Stimulated activated CD4-positive, alpha-beta T cell treated with anti-CD3 and anti-CD28 coated beads, Interleukin-2, amount 100 ng/mL, for 4 hours (primary cell): ENCODE data around the gene SPATA21.
"Not testable (repeated sequence)": the region's sequence is repeated elsewhere in the genome, so short reads cannot be mapped to it uniquely, and the experiment has no call there.

Source experiments
- DNase-seq: peaks from one replicate; pipeline ENCODE4 v3.0.0-alpha.2; 2020; ENCODE audit warnings: low read depth

SPATA21 gene, protein sequence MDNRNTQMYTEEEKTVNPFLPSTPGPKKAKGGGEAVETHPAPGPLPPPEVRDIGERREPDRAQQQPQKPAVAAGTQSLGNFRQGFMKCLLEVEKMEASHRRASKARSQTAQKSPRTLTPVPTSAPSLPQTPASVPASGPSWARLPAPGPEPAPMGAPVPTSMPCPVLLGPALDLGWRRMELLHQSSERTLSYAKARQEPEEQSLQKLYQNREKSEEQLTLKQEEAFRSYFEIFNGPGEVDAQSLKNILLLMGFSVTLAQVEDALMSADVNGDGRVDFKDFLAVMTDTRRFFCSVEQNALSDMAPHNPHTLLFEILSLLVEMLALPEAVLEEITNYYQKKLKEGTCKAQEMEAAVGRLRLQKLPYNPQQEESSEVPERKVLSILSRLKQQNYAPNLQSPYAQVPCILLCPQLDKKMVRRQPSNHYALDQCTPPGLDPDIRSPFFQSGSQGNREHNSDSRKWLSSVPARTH

DNA sequence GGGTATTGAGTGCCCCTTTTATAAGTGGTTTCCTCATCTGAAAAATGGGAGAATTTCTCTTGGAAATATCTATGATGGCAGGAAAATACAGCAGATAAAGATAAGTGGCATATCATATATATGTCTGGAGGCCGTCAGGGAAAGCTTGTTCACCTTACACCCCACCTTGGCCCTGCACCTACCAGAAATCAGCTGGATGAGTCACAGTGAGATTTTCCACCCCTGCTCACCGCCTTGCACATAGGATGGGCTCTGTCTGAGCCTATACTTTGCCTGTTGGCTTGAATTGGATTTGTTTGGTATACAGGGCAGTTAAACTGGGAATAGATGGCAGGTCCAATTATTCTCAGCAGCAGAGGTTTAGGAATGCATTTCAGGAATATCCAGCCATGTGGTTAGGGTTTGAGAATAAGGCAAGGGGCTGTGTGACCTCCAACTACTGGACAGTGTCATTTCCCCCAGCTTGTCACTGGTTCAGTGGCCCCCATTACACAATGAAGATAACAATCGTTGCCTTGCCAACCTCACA, at the start of gene SPATA21:
Gene SPATA21, minus strand, starts transcription at position 479 of the 529 bp plus-strand sequence. CDS start 6,053 bp downstream, outside the sequence.
- DNase-seq: no peak

DNA sequence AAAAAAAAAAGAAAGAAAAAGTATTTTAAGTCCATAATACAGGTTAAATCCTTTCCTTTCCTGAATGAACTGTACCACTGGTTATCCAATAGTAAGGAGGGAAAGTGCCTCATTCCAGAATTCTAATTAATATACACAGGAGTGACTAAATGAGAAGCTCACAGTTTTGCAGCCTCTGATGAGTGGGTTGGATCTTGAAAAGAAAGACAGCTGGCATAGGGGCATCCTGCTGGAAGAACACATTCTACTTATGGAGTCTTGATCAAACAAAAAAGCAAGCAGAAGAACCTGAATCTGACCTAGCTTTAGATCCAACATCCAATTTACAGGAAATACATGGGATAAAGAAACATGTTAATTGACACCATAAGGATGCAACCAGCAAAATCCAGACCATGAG, 49.8 kb upstream of the SPATA21 start:
- not testable (repeated sequence) for DNase-seq

DNA sequence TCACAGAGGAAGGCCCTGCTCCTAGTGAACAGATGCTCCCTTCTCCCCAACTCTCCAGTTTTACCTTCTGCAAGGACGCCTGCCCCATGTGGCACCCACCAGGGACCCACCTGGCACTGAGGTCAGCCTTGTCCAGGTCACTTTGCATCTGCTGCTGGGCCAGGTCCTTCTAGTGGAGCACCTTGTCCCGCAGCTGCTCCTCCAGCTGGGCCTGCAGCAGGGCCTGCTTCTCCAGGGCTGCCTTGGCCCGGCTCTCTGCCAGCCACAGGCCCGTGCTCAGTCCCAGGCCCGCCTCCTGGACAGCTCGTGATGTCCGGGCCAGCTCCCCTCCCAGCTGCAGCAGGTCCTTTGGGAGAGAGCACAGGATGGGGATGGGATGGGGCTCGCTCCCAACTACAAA, 49.1 kb upstream of the SPATA21 start:
- not testable (repeated sequence) for DNase-seq

DNA sequence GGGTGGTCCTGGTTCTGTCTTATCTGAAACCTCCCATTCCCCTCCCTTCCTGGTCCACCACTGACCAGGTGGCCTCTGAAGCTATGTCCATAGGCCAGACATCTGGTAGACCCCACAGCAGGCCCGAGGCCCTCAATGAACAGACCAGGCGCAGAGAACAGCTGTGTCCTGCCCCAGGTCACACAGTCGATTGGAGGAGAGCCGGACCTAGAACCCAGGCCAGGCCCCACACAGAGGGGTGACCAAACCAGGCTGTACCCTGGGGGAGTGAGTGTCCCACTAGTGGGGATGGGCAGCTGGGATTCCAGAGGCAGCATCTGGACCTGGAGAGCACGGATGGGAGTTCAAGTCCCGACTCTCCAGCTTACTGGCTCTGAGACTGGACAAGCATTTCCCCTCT, 47.7 kb upstream of the SPATA21 start:
- DNase-seq: no peak

DNA sequence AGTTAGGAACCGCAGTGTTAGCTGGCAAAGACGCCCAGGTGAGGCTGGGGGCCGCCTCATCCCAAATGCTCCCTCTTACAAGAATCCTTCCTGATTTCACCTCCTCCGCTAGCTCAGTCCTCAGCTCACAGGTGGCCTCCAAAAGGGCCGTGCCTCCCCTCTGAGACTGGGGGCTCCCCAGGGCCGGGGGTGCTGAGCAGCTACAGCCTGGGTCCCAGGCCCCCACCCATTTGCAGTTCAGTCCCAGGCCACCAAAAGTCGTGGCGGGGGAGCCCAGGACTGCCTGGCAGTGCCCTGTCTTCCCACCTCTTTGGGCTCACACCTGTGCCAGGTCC, 47.2 kb upstream of the SPATA21 start:
- no peak for DNase-seq

DNA sequence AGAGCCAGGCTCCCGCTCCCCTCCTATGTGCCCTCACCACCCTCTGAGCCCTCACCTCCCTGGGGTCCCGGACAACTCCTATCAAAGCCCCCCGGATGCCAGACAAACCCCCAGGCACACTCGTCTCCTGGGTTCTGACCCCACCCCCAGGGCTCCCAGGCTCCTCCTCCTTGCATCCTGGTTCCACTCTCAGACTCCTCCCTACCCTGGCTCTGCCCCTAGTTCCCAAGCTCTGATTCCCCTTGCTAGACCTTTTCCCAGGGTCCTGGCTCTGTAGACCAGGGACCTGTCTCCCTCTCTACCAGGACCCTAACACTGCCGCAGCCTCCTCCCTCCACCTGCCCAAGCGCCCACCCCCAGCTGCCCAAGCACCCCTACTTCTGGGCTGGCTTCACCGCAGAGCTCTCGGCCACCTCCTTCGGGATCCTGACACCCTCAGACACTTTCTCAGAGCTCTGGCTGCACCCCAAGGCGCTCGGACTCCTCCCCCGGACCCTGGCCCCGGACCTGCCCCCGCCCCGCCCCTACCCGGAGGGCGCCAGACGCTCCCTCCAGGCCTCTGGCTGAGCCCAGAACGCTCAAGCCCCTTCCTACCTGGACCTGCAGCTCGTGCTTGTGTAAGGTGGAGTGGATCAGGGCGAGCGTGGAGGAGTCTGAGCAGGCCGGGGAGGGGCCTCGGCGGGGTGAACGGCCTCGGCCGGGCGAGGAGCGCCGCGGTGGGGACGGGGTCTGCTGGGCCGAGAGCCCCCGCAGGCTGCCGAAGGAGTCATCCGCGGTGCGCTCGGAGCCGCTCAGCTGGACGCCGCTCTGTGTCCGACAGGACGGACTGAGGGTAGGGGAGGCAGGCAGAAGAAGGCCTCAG, 46.6 kb upstream of the SPATA21 start:
- not testable (repeated sequence) for DNase-seq

DNA sequence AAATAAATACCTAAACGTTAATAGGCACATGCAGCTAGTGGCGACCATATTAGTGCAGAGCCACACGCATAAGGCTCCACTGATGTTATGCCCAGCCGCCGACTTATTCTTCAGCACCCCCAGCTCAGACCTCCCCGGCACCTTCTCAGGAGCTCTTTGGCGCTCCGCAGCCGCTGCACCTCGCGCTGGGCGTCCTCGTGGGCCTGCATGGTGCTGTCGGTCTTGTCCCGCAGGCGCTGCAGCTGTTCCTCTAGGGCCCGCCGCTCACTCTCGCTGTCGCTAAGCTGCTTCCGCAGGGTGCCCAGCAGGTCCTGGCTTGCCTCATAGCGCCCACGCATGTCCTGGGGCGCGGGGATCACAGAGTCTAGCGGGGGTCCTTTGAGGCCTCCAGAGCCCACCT, 45.9 kb upstream of the SPATA21 start:
- not testable (repeated sequence) for DNase-seq

DNA sequence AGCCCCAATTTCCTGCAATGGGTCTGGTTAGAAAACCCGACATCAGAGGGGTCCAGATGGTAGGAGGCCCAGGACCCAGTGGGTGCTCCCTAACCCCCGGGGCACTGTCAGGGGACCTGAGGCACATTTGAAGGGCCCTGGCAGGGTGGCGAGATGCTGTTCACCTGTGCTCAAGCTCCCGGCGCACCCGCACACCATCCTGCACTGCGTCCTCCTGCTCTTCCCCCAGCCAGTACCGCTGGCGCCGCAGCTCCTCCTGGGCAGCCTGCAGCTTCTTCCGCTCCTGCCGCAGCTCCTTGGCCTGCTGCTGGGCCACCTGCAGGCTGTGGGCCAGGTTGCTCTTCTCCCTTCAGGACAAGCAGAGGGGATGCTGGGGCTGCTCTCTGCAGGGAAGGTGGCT, 40.9 kb upstream of the SPATA21 start:
- no peak for DNase-seq

DNA sequence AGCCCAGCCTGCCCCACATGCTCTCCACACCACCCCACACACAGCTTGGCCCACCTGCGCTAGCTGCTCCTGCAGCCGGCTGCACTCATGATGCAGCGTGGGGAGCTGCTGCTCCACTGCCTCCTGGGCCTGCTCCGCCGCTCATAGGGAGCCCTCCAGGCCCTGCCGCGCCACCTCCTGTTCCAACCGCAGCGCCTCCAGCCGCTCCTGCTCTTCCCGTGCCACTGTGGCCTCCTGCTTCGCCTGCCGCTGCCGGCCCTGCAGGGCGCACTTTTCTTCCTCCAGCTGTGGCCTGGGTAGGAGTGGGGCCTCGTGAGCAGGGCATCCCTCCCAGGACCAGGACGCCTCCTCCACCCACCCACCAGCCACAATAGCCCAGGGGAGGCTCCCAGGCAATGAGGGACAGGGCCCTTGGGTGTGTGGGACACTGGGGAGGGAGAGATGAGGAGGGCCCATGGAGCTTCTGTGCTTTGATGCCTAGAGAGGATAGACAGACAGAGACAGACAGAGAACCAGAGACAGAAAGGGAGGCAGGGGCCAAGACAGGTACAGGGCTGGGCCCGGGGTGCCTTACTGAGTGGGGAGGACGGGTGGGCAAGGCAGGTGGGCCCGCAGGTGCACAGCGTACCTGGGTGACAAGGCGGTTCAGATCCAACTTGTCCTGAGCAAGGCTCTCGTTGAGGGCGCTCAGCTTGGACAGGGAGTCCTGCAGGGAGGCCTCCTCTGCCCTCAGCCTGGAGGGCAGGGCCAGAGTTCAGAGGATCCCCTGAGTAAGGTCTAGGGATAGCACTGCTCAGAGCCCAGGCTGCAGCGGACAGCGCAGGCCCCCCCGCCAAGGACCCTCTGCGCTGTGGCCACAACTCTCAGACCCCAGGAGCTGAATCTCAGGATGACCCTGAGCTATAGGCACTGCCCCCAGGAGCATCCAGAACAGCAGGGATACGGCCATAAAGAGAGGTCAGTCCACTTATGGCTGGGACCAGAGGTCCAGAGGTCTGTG, 38.8 kb upstream of the SPATA21 start:
- not testable (repeated sequence) for DNase-seq

DNA sequence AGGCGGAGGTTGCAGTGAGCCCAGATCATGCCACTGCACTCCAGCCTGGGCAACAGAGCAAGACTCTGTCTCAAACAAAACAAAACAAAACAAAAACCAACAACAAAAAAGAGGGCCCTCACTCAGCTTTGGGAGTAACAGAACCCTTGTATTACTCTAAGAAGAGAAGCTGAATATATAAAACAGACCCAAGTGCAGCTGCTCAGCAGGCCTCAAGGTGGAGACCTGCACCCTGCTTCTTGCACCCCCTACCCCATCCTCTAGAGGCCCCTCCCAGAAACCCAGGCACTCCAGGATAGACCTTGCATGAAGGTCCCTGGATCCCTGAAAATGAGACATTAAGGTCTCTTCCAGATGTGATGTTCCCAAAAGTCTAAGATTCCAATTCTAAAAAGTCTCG, 37.7 kb upstream of the SPATA21 start:
- DNase-seq: not testable (repeated sequence)

DNA sequence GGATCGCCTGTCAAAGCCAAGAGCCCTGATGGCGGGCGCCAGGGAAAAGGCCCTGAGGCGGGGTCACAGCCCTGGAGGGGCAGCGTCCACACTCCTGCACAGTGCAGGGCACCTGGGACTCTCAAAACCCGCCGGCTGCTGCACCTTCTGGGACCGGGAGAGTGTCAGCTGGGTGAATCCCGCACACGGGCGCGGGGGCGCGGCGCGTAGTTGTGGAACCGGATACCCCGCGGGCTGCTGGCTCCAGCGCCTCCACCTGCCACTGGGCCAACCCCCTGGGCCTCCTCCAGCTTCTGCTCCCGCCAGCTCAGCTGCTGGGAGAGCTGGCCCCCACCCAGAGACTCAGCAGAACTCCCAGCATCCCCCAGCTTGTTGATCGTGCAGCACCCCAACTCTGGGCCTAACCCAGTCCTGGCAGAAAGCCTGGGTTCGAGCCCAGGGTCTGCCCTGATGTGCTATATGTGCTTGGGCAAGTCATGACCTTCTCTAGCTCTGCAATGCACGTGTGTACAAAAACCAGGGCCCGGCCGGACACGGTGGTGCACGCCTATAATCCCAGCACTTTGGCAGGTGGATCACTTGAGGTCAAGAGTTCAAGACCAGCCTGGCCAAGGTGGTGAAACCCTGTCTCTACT, 37.1 kb upstream of the SPATA21 start:
- DNase-seq: no peak

DNA sequence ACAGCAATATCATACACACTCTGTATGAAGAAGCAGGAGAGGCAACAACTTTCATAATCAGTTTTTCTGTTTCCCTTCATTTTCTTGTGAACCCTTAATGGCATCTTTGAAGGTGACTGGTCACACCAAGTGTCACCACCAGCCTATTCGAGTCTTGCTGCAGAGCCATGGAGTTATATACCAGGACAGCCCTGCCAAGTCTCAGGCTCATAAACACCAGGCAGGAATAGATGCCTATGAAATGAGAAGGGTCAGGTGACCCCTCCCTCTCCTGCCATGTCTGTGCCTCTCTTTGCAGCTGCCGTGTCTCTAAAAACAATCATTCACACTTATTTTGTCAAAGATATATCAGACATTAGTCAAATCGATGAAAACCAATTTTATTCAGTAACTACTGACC, 31.3 kb upstream of the SPATA21 start:
- no peak for DNase-seq

DNA sequence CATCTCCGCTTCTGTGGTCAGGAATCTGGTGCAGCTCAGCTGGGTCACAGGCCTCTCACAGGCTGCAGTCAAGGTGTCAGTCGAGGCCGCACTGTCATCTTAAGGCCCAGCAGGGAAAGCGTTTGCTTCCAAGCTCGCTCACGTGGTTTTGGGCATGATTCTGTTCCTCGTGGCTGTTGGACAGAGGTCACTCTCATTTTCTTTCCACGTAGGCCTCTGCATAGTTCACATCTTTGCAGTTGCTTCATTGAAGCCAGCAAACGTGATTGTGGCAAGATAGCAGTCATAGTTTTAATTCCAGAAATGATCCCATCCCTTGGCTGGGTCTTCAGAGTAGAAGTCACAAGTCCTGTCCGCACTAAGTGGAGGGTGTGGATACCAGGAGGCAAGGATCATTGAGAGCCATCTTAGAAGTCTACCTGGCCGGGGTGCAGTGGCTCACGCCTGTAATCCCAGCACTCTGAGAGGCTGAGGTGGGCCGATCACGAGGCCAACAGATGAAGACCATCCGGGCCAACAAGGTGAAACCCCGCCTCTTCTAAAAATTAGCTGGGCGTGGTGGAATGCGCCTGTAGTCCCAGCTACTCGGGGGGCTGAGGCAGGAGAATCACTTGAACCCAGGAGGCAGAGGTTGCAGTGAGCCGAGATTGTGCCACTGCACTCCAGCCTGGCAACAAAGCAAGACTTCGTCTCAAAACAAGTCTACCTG, 27.8 kb upstream of the SPATA21 start:
- DNase-seq: no peak

DNA sequence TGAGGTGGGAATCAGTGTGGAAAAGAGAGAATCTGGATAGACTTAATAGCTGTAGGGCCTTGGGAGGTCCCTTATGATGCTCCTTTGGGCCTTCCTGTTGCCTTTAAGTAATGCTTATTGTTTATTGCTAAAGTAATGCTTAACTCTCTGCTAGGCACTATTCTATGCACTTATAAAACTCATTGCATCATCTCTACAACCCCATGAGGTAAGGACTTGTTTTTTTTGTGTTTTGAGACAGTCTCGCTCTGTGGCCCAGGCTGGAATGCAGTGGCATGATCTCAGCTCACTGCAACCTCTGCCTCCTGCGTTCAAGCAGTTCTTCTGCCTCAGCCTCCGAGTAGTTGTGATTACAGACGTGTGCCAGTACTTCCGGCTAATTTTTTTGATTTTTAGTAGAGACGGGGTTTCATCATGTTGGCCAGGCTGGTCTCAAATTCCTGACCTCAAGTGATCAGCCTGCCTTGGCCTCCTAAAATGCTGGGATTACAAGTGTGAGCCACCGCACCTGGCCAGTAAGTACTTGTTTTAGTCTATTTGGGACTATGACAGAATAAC, 25.6 kb upstream of the SPATA21 start:
- no peak for DNase-seq

DNA sequence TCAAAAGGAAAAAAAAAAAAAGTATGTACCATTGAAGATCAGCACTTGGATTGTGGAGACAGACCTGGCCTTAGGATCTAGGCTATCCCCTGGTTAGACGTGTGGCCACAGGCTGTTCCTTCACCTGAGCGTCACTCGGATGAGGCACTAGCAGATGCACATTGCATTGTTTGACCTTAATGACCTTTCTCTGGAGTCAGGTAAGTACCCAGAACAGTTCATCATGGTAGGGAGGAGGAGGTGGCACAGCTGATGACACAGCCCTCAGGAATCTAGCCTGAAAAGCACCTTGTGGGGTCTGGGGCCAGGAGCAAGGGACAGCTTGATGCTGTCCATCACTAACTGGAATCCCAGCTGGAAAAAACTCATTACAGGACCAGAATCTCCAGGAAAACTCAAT, 24.5 kb upstream of the SPATA21 start:
- DNase-seq: no peak

DNA sequence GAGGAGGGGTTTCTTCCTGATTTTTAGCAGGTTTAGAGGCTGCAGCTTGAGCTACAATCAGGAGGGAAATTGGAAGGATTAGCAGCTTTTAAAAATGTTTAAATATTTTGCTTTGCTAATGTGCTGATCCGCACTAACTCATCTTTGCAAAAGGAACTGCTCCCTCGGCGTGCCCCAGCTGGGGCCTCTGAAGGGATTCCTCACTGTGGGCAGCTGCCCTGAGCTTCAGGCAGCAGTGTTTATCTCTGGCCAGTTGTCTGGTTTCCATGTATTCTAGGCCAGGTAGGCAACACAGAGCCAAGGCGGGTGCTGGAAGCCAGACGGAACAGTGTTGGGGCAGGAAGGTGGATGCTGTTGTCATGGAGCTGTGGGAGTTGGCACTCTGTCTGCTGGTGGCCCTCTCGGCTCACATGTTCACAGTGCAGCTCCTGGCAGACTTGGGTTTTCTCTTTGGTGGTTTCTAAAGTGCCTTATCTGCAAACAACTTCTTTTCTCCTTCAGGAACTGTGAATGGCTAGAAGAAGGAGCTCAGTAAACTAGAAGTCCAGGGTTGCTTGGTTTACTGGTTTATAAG, 22.2 kb upstream of the SPATA21 start:
- DNase-seq: no peak

DNA sequence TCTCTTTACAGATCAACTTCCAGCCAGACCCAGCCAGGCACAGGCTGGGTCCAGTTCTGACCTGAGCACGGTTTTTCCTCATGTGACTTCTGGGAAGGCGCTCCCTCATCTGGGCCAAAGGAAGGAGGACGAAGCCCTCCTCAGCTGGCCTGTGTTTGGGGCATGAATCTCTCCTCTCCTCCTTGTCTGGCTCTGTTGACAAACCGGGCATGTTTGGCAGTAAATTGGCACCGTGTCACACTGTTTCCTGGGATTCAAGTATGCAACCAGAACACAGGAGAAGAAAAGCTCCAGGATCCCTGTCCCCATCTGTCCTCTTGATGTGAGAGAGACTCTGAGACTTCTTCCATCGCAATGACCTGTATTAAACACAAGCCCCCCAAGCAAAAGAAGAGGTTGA, 21.6 kb upstream of the SPATA21 start:
- DNase-seq: no peak

DNA sequence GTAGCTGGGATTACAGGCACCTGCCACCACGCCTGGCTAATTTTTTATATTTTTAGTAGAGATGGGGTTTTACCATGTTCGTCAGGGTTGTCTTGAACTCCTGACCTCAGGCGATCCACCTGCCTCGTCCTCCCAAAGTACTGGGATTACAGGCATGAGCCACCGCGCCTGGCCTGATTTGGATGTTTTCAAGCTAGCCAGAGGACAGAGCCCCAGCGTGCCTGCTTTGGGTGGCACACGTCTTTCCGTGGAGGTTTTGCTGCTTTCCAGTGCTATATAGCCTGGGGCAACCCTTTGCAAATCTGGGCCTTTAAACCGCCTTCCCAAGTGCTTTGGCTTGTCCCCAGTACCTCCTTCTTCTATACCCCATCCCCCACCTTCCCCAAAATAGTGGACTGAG, 18.9 kb upstream of the SPATA21 start:
- DNase-seq: not testable (repeated sequence)

DNA sequence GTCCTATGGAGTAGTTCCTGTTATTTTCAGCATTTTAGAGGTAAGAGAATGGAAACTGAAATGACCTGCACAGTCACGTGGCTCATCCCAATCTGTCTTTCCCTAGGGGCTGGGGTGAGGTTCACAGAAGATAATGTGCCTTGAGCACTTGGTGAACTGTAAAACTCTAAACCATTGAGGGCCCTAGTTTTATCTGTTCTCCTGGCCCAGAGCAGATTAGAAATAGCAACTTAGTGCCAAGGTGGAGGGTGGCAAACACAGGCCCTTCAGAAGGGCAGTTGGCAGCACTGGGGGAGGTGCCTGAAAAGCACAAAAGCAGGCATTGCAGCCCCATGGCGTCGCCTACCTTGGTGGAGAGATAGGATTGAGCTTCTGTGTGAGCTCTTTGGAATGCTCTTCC, 17.7 kb upstream of the SPATA21 start:
- DNase-seq: not testable (repeated sequence)
